ENCODE results near the gene NRXN3.

GRCh38 chr14:78367355-78367754 lies 197.2 kb downstream of the NRXN3 start:
- no peak for TF ChIP-seq CTCF (IDR thresholded peaks at IDR 0.05; ENCODE audit: poor library complexity)
- TF ChIP-seq EZH2 (IDR thresholded peaks at IDR 0.05; ENCODE audit: borderline replicate concordance) = no peak
